Psoas muscle (tissue), 8 donors: ENCODE data around the gene AP1M2. TPM values are rescaled to one million over a fixed set of nuclear protein-coding genes. Genes with fewer than 3 reads are reported as not detected.
"Not testable (repeated sequence)": the region's sequence is repeated elsewhere in the genome, so short reads cannot be mapped to it uniquely, and the experiment has no call there.

Experiments used
- ATAC-seq, 4 donors: fragments of 200-7000 bp; cut with Tn5 transposase; one replicate each; pipeline ENCODE4 v1.9.1; 2020; ENCODE audit warnings: moderate library complexity in 3 of 4, mild to moderate bottlenecking in 2 of 4
- DNase-seq, 2 donors: peaks; one replicate each; pipeline ENCODE4 v3.0.0-alpha.2; 2020
- H3K27ac ChIP-seq: fragments of 200-600 bp; one replicate; pipeline ENCODE4 v1.8.0; 2022
- H3K27me3 ChIP-seq, 3 donors: fragments of 200-600 bp in 1 of 3; one replicate each; pipeline versions ENCODE4 v1.6.1 to v1.8.0; 2013 to 2022; ENCODE audit warnings: low read length in 2 of 3, mild to moderate bottlenecking in 2 of 3, moderate library complexity in 1 of 3; ENCODE audit not compliant: insufficient read depth in 3 of 3
- H3K36me3 ChIP-seq, 2 donors: fragments of 200-600 bp in 1 of 2; one replicate each; pipeline versions ENCODE4 v1.6.1 to v1.8.0; 2013 to 2022; ENCODE audit warnings: low read depth in 1 of 2, mild to moderate bottlenecking in 1 of 2, moderate library complexity in 1 of 2; ENCODE audit not compliant: insufficient read depth in 1 of 2
- H3K4me1 ChIP-seq: fragments of 200-600 bp; one replicate; pipeline ENCODE4 v1.8.0; 2022
- H3K4me3 ChIP-seq: fragments of 200-600 bp; one replicate; pipeline ENCODE4 v1.8.0; 2022; ENCODE audit warnings: mild to moderate bottlenecking
- H3K9me3 ChIP-seq: fragments of 200-600 bp; one replicate; pipeline ENCODE4 v1.8.0; 2022
- WGBS, 3 donors: extraction: QIAGEN DNeasy Blood & Tissue Kit; methylation state at CpG; one replicate each; pipeline versions ENCODE4 v1.1.6 to v1.1.7; 2013; 5-methylcytosine and 5-hydroxymethylcytosine counted together
- intact Hi-C, 2 donors: fragments of 100-400 bp; cut with DNase I; formaldehyde crosslinking; loops; one replicate each; pipeline versions ENCODE4 v1.11.0 to v1.14.2; 2022
- polyA plus RNA-seq, 3 donors: library from polyadenylated mRNA; stranded (reverse); fragments of 200-250 nt; gene quantifications; one replicate each; pipeline ENCODE4 v1.2.3, GENCODE V29; 2013
- total RNA-seq, 4 donors: library from RNA; stranded (reverse); fragmentation: NEBNext Ultra II Directional in 2 of 4; extraction: Animal tissue kit (Norgen Biotek cat#: 25700) in 2 of 4; gene quantifications; one replicate each; pipeline versions ENCODE4 v1.2.1 to v1.2.4, GENCODE V29; 2021 to 2023
- TF ChIP-seq, protein P1 (sequence below): fragments of 200-600 bp; IDR thresholded peaks from one replicate; pipeline ENCODE4 v1.8.0; 2022; ENCODE audit warnings: antibody characterized with exemption
- donor health status: healthy with polysubstance abuse.
- donor health status: DM: no; HTN: no; CAD: no; lungs with moderate emphysema.
- donor health status: Bipolar disorder and iron deficiency.
- donor health status: healthy.
- donor health status: DM: yes; HTN: yes; CAD: no.
- donor health status: DM: no; HTN: no; CAD: no.
- donor health status: DM: no; HTN: no; CAD: no.
- donor health status: DM: yes; HTN: yes; CAD: no.

Gene AP1M2
- total and polyA plus RNA-seq, 7 donors: 0.13 TPM; not detected in 6

DNA sequence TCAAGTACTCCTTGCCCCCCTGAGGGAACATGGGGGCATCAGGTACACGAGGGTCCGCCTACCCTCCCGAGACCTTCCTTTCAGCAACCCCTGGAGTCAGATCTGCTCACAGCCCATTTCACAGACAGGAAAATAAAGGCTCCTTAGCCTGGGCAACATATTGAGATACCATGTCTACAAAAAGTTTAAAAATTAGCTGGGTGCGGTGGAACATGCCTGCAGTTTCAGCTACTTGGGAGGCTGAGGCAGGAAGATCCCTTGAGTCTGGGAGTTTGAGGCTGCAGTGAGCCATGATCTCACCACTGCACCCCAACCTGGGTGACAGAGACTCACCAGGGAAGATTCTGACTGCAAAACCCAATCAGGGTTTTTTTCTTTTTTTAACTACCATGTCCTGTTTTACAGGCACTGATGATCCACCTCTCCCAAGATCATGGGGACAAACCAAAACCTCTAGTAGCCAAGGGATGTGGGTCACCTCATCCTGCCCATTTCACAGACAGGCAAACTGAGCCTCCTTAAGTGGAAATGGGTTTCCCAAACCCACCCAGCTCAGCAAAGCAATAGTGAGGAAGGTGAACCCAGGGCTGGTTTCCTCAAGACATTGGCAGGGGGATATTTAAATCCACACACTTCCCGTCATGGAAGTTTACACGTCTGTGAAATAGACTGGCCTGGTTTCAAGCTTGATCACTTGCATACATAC, 11.9 kb downstream of the AP1M2 start:
- intact Hi-C loops: loop anchor here in 1 of 2 donors (10.0 kb wide), 1 partner anchor 170 kb away; the partner anchor contains the start of gene CDC37
- Histone ChIP-seq H3K36me3 (no peaks in the 10 kb centered on the region), H3K4me3 (no peak overlapping the region), H3K27ac (no peak overlapping the region), H3K4me1 (peaks cover 5% of the 10 kb centered on the region), H3K9me3 (no peaks in the 10 kb centered on the region), H3K27me3 (no peaks in the 10 kb centered on the region)
- 73 to 77% (median 74%) methylated on average over 6 of the region's 6 CpGs for WGBS, 3 donors
- TF ChIP-seq, protein P1, sequence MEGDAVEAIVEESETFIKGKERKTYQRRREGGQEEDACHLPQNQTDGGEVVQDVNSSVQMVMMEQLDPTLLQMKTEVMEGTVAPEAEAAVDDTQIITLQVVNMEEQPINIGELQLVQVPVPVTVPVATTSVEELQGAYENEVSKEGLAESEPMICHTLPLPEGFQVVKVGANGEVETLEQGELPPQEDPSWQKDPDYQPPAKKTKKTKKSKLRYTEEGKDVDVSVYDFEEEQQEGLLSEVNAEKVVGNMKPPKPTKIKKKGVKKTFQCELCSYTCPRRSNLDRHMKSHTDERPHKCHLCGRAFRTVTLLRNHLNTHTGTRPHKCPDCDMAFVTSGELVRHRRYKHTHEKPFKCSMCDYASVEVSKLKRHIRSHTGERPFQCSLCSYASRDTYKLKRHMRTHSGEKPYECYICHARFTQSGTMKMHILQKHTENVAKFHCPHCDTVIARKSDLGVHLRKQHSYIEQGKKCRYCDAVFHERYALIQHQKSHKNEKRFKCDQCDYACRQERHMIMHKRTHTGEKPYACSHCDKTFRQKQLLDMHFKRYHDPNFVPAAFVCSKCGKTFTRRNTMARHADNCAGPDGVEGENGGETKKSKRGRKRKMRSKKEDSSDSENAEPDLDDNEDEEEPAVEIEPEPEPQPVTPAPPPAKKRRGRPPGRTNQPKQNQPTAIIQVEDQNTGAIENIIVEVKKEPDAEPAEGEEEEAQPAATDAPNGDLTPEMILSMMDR: no peak
- DNase-seq (no peak), ATAC-seq (no peak)

DNA sequence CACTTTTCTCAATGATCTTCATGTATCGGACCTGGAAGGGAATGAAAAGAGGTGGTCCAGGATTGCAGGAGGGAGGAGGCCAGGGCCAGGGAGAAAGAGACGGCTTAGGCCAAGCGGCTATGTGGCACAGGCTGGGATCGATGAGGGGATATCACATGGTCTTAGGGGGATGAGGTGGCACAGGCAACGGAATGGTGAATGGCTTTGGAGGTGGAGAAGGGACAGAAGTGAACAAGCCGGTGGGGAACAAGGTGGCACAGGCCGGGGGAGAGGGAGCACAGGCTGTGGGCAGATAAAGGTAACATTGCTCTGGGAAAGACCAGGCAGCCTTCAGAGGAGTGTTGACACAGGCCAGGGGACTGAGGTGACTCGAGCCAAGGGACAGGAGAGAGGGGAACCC, 12.7 kb downstream of the AP1M2 start:
- ATAC-seq (no peak), DNase-seq (no peak)
- whole genome bisulfite sequencing, 3 donors: 70 to 83% (median 78%) methylated on average over 8 of the region's 8 CpGs
- Histone ChIP-seq H3K4me1 (peaks cover 10% of the 10 kb centered on the region), H3K36me3 (no peaks in the 10 kb centered on the region), H3K27me3 (no peaks in the 10 kb centered on the region), H3K4me3 (no peak overlapping the region), H3K9me3 (no peaks in the 10 kb centered on the region), H3K27ac (no peak overlapping the region)
- TF ChIP-seq, protein P1: no peak
- intact Hi-C loops: loop anchor here in 1 of 2 donors (10.0 kb wide), 1 partner anchor 170 kb away; the partner anchor contains the start of gene CDC37

DNA sequence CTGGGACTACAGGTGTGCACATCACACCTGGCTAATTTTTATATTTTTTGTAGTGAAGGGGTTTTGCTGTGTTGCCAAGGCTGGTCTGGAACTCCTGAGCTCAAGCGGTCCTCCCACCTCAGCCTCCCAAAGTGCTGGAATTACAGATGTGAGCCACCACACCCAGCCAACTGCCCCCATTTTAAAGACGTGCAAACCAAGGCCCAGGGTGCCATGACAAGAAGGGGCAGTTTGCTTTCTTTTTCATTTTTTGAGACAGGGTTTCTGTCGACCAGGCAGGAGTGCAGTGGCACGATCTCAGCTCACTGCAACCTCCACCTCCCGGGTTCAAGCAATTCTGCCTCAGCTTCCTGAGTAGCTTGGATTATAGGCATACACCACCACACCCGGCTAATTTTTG, 13.3 kb downstream of the AP1M2 start:
- intact Hi-C loops: loop anchor here in 1 of 2 donors (10.0 kb wide), 1 partner anchor 169 kb away; the partner anchor contains the start of gene CDC37

DNA sequence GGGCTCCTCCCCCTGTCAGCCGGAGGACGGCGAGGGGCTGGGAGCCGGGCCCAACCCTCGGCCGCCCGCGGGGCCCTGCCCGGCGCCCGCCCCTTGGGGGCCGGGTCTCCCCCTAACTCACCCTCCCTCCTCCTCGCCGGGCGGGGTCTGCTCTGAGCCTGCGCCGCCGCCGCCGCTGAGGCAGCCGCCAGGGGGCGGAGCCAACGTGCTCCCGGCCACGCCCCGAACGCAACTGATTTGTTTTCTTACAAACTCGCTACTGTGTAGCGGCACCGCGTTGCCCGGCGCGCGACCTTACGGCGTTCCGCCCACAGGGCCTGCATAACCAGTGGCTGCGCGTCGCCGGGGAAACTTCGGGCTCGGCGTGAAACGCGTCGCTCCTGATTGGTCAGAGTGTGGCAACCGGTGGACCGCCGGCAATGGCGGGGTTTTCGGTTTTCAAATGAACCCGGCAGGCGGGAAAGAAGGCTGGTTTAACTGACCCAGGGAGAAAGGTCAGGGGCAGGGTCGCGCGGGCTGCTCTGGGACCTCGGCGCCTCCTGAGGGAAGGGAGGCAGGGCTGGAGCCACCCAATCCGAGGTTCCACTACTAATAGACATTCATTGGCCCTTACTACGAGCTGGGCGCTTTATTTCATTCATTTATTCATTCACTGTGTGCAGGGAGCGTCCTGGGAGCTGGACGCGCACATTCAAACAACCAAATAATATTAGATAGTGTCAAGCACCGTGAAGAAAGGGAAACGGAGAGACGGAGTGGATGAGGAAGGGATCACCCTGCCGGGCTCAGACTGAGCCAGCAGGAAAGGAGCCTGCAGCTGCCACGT, 18.1 kb downstream of the AP1M2 start, which contains the start of gene CDKN2D:
Gene CDKN2D, minus strand, starts transcription at position 154 of the 826 bp plus-strand sequence. CDS start 326 bp downstream, outside the sequence.
- peaks cover 0 to 4% of the 10 kb centered on the region in 2 donors for H3K36me3 ChIP-seq
- ATAC-seq (peak; percentile 86 to 90 (median 88)), DNase-seq (peak; percentile 100)
- H3K4me1 ChIP-seq: peaks cover 38% of the 10 kb centered on the region
- H3K9me3 ChIP-seq: no peaks in the 10 kb centered on the region
- intact Hi-C loops: loop anchor here in 1 of 2 donors (5.0 kb wide), 2 partner anchors 67 to 167 kb away; partner anchors contain the start of genes CDC37 and KEAP1
- 0% methylated on average over 56 to 71 of the region's 71 CpGs for WGBS, 3 donors
- TF ChIP-seq, protein P1: peak; percentile 52
- H3K27ac ChIP-seq: peak within 1 kb of the TSS; percentile 74
- H3K4me3 ChIP-seq: peak within 1 kb of the TSS; percentile 92
- no peaks in the 10 kb centered on the region for H3K27me3 ChIP-seq

More for the DNA sequence above, 13.3 kb downstream of the AP1M2 start:
- WGBS, 3 donors: 84 to 89% (median 86%) methylated on average over 6 of the region's 6 CpGs
- not testable (repeated sequence) for ATAC-seq, H3K27ac ChIP-seq, H3K27me3 ChIP-seq, H3K9me3 ChIP-seq, H3K36me3 ChIP-seq, H3K4me3 ChIP-seq, DNase-seq
- H3K4me1 ChIP-seq: peaks cover 14% of the 10 kb centered on the region
